ENCODE results near the gene SPDYE8.
"Not testable (repeated sequence)": the region's sequence is repeated elsewhere in the genome, so short reads cannot be mapped to it uniquely, and the experiment has no call there.

DNA sequence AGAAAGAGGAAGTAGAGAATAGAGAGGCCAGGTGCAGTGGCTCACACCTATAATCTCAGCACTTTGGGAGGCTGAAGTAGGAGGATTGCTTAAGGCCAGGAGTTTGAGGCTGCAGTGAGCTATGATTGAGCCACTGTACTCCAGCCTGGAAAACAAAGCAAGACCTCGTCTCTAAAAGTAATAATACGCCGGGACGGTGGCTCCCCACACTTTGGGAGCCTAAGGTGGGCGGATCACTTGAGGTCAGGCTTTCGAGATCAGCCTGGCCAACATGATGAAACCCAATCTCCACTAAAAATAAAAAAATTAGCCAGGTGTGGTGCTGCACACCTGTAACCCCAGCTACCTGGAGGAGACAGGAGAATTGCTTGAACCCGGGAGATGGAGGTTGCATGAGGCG lies 34.1 kb downstream of the SPDYE8 start:
- TF ChIP-seq, protein P1, sequence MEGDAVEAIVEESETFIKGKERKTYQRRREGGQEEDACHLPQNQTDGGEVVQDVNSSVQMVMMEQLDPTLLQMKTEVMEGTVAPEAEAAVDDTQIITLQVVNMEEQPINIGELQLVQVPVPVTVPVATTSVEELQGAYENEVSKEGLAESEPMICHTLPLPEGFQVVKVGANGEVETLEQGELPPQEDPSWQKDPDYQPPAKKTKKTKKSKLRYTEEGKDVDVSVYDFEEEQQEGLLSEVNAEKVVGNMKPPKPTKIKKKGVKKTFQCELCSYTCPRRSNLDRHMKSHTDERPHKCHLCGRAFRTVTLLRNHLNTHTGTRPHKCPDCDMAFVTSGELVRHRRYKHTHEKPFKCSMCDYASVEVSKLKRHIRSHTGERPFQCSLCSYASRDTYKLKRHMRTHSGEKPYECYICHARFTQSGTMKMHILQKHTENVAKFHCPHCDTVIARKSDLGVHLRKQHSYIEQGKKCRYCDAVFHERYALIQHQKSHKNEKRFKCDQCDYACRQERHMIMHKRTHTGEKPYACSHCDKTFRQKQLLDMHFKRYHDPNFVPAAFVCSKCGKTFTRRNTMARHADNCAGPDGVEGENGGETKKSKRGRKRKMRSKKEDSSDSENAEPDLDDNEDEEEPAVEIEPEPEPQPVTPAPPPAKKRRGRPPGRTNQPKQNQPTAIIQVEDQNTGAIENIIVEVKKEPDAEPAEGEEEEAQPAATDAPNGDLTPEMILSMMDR (IDR thresholded peaks at IDR 0.05), result not testable (repeated sequence)
- not testable (repeated sequence) for TF ChIP-seq EZH2 (IDR thresholded peaks at IDR 0.05; ENCODE audit: borderline replicate concordance, insufficient read depth, low read depth, low read length, poor library complexity, severe bottlenecking)
